Measurements from ENCODE around the gene PLAAT5. TPM values are rescaled to one million over a fixed set of nuclear protein-coding genes. Genes with fewer than 3 reads are reported as not detected.

PLAAT5 gene
- total and polyA plus RNA-seq, 2 of the 8 experiments (the other 6 are each of a cell fraction or from before 2014, with no cell fraction given): 16.0 to 18.7 TPM

DNA sequence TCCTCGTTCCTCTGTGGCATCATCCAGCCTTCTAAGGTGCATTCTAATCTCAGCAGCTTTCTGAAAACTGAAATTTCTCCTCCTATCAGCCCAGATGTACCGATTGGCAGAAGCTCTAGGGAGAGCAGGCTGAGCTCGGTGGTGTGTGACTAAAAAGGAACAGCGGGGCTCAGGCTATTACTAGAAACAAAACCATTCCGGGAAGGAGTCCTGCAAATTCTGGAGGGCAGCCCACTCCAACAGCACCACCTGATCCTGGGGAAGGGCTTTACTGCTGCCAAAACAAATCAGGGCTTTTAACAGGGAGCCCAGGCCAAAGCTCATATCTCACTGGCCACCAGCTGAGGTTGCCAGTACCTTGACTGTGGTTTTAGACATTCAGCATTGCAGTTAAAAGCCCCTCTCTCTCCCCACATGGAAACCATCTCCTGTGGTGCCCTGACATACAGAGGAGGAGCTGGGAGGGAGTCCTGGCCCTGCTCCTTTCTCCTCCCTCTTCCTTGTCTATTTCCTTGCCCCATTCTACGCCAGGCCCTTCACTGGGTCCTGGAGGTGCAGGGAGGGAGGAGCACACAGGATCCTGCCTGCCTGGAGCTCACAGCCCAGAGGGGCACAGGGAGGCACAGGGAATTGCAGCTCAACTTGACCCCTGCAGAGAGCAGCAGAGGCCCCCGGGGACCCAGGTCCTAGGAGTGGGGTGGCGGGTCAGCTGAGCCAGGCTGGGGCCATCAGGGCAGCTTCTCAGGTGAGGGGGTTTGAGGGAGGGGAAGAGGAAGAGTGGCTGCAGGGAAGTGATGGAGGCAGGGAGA is 46.5 kb upstream of the PLAAT5 start:
- Histone ChIP-seq H3K36me3 (ENCODE audit: control insufficient read depth in 2 of 4, insufficient read depth in 4 of 4, low read length in 3 of 4) (no peaks in the 10 kb centered on the region), H3K18ac (ENCODE audit: extremely low read depth, low read length) (peak overlapping the region; percentile 62), H3K14ac (ENCODE audit: insufficient read length) (no peak overlapping the region), H3K9ac (replicated peaks in 1 of 4; ENCODE audit: extremely low read depth in 1 of 4, low read depth in 3 of 4, low read length in 3 of 4) (no peak overlapping the region), H2BK15ac (ENCODE audit: low read length) (no peak overlapping the region), H4K5ac (ENCODE audit: insufficient read length, low read depth, low read length) (no peak overlapping the region), H4K8ac (ENCODE audit: extremely low read depth, insufficient read depth, low read length) (peak overlapping the region; percentile 4; the same call in 1 of the 2 replicates), H3K4ac (replicated peaks; ENCODE audit: insufficient read length, low read depth, low read length) (no peak overlapping the region), H4K91ac (replicated peaks; ENCODE audit: insufficient read length, low read length) (no peak overlapping the region), H3K9me3 (ENCODE audit: insufficient read depth in 2 of 2, low read depth in 1 of 2, low read length in 1 of 2) (no peaks in the 10 kb centered on the region; a peak in 1 of 4 replicates), H2BK5ac (ENCODE audit: low read depth, low read length) (peak overlapping the region; percentile 28; the same call in 1 of the 2 replicates), H3K23me2 (ENCODE audit: low read depth, low read length) (no peaks in the 10 kb centered on the region), H3K27ac (ENCODE audit: low read depth, low read length) (no peak overlapping the region), H2BK120ac (replicated peaks; ENCODE audit: low read depth, low read length) (no peak overlapping the region), H3K27me3 (replicated peaks in 1 of 4; ENCODE audit: control insufficient read depth in 3 of 4, extremely low read depth in 1 of 4, insufficient read depth in 3 of 4, low read length in 3 of 4) (no peaks in the 10 kb centered on the region), H3K79me2 (ENCODE audit: control insufficient read depth in 1 of 2, insufficient read depth in 2 of 2, low read length in 2 of 2) (no peaks in the 10 kb centered on the region), H3K4me2 (ENCODE audit: insufficient read depth in 1 of 2, low read depth in 2 of 2, low read length in 2 of 2) (no peak overlapping the region), H2AK5ac (ENCODE audit: low read depth, low read length) (no peak overlapping the region; the same call in 1 of the 2 replicates), H3K56ac (replicated peaks; ENCODE audit: insufficient read length, low read depth, low read length) (no peak overlapping the region), H2BK20ac (ENCODE audit: low read length) (peak overlapping the region; percentile 28; the same call in 1 of the 2 replicates), H2AFZ (ENCODE audit: low read length) (no peak overlapping the region), H3K79me1 (ENCODE audit: low read depth, low read length) (no peaks in the 10 kb centered on the region), H4K20me1 (replicated peaks in 1 of 2; ENCODE audit: control insufficient read depth in 1 of 2, insufficient read depth in 2 of 2, low read length in 2 of 2) (no peaks in the 10 kb centered on the region), H3K4me1 (replicated peaks in 1 of 4; ENCODE audit: control insufficient read depth in 3 of 4, insufficient read depth in 4 of 4, low read length in 3 of 4) (peaks cover 4 to 11% (median 9%) of the 10 kb centered on the region in 4 experiments; a peak in 6 of 7 replicates), H3K23ac (ENCODE audit: insufficient read length) (no peak overlapping the region), H3K4me3 (ENCODE audit: extremely low read depth in 1 of 4, insufficient read depth in 2 of 4, low read depth in 3 of 4, low read length in 4 of 4) (no peak overlapping the region), H2BK12ac (ENCODE audit: low read depth, low read length) (peak overlapping the region; percentile 62; the same call in 1 of the 2 replicates)
- POLR2A ChIA-PET (ENCODE audit: partially characterized antibody): interaction anchor here (0.9 to 2.7 kb wide), 4 partner anchors 8 to 30 kb away, joined by 3 to 11 read pairs (median 4); no protein-coding TSS in a partner anchor
- FAIRE-seq: no peak
- no peak for DNase-seq (ENCODE audit: low read depth in 1 of 2, low spot score in 2 of 2)
- TF ChIP-seq GTF2F1 (IDR thresholded peaks at IDR 0.05; ENCODE audit: borderline replicate concordance, low read depth, low read length): no peak
- TF ChIP-seq SRF (IDR thresholded peaks at IDR 0.05; ENCODE audit: low read depth, low read length): no peak
- no peak for TF ChIP-seq HDAC6 (IDR thresholded peaks at IDR 0.05; ENCODE audit: low read depth, low read length)
- no peak for TF ChIP-seq TCF12 (IDR thresholded peaks at IDR 0.05; ENCODE audit: low read depth, low read length)
- no peak for TF ChIP-seq SIX5 (IDR thresholded peaks at IDR 0.05; ENCODE audit: low read depth, low read length)
- TF ChIP-seq JUND (IDR thresholded peaks at IDR 0.05; ENCODE audit: low read length): no peak
- no peak for TF ChIP-seq CHD1 (IDR thresholded peaks at IDR 0.05; ENCODE audit: low read depth, low read length)
- TF ChIP-seq SAP30 (IDR thresholded peaks at IDR 0.05; ENCODE audit: insufficient read depth, insufficient replicate concordance, low read length): no peak
- CTCF ChIA-PET (ENCODE audit: partially characterized antibody): interaction anchor here (0.6 to 3.8 kb wide), 8 partner anchors 19 to 243 kb away, joined by 3 to 20 read pairs (median 4); no protein-coding TSS in a partner anchor
- WGBS, 2 experiments (ENCODE audit: extremely low coverage in 1 of 2, insufficient coverage in 1 of 2, insufficient read length in 1 of 2, insufficient replicate concordance in 2 of 2, low coverage in 1 of 2, low lambda C conversion rate in 2 of 2, missing lambda C conversion rate in 1 of 2): 95% methylated on average over 8 of the region's 8 CpGs; no CpG with 5 or more reads in 1 of the 2 experiments
